Cerebellar nuclear complex (tissue), 1 donor: ENCODE data around the gene TUBGCP2.

ENCODE experiments used
- DNase-seq, 2 experiments: peaks; one replicate each; lab custom pipeline; 2025; lab: John Stamatoyannopoulos, UW

The TUBGCP2 gene

DNA sequence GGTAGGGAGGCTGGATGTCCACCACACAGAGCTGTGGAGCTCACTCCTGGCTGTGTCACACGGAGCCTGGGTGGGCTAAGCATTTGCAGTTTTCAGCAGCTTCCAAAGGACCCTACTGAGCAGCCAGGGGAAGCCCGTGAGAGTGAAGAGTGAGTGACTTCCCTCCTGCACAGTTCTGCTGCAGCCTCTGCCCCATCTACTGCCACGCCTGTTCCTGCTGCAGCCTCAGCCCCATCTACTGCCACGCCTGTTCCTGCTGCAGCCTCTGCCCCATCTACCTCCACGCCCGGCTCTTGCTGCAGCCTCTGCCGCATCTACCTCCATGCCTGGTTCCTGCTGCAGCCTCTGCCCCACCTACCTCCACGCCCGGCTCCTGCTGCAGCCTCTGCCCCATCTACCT, 44.2 kb downstream of the TUBGCP2 start:
- no peak for DNase-seq

DNA sequence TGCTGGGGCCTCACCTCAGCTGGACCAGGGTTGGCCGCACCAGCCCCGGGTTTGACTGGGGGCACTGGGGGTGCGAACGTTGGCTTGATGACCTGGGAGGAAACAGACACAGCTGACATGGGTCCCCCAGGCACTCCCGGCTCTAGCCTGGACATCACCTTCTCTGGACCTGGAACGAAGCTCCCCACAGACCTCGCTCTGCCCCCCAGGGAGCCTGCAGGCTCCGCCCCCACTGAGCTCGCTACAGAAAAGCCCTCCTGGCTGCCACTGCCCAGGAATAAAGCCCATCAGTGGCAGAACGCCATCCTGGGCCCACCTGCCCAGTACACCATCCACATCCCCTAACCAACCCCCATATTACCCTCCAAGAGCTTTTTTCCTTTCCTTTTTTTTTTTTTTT, 45.0 kb downstream of the TUBGCP2 start:
- DNase-seq: no peak

DNA sequence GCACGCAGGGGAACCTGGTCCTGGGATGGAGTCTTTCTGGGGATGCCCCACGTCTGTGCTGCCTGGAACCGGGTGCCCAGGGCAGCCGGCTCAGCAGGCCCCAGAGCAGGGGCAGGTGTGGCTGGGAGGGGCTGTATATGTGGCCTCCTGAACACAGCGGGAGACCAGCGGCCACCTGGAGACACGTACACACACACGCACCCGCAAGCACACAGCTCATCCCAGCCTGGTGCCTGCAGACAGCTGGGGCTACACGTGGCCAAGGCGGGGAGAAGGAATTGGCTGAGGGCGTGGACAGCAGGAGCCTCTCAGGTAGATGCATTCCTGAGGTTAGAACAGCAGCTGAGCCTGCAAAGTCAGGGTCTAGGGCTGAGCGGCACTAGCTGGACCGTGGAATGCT, 46.0 kb downstream of the TUBGCP2 start:
- DNase-seq: no peak

DNA sequence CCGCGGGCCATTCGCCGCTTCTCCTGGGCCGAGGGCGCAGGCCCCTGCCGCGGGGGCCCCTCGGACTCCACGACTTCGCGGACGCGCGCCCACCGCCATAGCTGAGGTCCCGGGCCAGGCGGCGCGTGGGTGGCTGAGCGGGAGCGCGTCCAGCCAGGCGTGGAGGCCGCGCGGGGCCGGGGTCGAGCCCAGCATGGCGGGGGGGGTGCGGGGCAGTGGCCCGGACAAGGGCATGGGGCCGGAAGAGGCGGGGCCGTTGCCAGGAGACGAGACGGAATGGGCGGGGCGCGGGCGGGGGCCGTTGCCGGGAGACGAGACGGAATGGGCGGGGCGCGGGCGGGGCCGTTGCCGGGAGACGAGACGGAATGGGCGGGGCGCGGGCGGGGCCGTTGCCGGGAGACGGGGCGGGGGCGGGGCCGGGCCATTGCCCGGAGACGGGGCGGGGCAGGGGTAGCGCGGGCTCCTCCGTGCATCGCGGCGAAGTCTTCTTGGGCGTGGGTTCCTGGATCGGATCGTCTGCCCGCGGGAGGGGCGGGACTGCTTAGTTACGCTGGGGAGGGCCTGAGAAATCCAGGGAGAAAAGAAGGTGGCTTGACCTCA, 46.8 kb downstream of the TUBGCP2 start:
- peak in 1 of 2 experiments; percentile 13 for DNase-seq

DNA sequence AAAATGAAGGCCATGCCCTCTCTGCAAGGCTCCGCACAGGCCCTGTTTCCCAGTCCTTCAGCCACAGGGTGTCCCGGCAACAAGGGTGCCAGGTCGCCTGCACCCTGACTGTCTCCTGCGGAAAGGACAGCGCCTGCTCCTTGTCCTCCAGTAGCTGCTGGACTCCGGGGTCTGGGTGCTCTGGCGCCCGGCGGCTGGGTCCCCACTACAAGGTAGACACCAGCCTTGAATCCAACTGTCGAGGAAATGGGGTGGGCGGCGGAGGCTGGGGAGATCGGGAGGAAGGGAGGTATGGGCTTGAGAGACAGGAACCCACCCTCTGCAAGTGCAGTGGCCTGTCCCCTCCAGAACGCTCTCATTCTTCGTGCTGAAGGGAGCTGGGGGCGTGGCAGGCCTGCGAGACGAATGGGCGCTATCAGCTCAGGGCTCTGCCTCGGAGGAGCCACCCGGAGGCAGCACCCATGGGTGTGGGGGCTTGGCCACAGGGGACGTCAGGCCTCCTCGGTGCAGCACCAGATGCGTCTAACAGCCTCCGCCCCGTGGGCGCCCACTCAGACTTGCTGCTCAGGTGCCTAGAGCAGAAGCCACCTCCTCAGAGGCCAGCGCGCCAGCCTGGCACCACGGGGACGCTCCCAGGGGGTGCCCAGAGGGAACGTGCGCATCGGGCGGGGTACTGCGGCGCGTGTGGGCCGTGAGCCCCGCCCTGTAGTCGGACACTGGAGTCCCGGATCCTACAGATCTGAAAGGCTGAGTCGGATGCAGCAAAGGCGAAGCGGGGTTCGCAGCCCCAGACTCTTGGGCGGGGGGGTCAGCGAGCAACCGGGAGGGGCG, 47.6 kb downstream of the TUBGCP2 start:
- DNase-seq: no peak

DNA sequence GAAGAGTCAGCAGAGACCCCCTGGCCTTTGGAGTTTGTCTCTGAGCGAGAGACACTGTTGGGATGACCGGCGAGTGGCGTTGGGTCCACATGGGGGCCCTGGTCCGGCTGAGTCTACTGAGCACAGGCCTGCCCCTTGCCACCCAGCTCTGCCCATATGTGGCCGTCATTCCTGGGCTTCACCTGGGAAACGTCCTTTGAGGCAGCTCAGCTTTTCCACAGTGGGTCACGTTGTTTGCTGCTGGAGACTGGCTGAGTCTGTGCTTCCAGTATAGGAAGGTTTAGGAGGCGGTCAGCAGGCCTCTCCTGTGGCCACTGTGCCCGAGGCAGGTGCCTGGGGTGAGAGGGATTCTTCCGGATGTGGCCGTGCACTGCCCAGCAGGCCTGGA, 49.1 kb downstream of the TUBGCP2 start:
- DNase-seq: no peak

DNA sequence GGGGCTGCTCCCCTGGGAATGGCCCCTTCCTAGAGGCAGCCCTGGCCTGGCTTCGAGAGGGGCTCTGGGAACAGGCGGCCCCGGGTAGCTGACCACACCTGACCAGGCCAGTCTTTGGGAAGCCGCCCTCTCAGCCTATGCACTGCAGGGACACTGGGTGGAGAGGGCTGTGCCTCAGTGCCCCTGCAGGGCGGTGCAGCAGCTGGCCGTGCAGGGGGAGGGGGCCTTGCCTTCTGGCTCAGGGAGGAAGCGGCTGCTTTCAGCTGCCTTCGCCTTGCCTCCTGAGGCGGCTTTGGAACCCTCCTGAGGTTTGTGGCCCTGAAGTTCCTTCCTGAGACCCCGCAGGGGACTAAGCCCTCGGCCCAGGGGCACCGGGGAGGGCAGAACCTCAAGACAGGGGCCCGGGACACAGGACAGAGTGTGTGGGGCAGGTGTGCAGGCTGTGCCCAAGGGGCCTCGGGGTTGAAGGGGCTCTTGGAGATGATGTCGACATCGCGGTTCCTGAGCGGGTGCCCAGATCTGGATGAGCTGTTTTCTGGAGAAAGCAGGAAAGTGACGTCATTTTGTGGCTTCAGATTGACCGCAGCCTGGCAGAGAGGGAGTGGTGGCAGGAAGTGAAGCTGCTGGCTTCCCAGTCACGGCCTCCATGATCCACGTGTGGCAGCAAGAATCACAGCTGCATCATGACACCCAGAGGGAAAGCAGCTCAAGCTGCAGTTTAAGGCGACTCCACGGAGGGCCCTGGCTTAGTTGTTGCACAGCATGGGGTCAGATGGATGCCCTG, 49.7 kb downstream of the TUBGCP2 start:
- no peak for DNase-seq

DNA sequence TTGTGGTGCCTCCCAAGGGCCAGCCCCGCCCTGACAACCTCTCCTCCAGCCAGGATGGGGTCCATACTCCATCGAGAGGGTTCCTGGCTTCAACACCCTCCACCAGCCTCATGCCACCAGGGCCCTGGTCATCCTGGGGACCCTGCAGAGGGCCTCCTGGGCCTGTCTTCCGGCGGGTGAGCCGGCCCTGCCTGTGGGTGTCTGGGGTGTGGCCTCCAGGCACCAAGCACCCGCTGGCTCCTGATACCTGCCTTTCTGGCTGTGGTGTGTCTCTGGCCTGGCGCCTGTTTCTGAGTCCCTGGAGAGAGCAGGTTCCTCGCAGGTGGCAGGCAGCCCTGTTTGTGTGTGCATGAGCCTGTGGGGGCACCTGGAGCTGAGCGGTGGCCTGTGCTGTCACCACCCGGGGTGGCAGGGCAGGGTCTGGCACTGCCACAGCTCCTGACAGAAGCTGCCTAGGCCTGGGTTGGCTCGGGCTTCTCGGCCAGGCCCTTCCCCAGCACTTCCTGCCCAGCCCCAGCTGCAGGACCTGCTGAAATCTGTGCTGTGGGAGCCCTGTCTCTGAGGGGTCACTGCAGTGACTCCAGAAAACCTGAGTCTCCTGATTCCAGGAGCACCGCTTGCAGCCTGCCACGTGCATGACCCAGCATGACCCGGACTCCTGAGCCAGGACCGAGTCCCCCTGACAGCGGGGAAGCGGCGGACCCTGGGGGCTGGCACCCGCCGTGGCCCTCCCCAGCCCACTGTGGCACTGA, 50.4 kb downstream of the TUBGCP2 start:
- no peak for DNase-seq

DNA sequence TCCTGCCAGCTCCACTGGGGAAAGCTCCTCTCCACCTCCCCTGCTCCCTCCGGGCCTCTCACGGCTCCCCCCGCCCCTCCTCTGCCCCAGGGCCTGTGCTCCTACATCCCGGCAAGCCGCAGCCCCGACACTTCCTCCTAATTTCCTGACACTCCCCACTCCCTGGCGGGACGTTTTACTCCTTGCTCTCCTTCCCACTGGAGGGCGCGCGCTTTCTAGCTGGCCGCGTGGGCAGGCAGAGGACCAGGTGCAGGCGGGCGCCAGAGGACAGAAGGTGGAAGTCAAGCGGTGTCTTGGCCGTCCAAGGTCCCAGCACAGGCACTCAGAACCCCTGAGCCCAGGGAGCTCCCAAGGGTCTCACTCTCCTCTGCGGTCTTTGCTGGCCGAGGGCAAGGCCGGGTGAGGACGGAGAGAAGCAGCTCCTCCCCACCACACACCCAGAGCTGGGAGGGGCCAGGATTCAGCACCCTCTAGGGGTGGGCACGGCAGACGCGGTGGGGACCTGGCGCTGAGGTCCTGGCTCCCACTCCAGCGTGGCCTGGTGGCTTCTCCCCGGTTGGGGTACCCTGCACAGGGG, 51.1 kb downstream of the TUBGCP2 start:
- no peak for DNase-seq

DNA sequence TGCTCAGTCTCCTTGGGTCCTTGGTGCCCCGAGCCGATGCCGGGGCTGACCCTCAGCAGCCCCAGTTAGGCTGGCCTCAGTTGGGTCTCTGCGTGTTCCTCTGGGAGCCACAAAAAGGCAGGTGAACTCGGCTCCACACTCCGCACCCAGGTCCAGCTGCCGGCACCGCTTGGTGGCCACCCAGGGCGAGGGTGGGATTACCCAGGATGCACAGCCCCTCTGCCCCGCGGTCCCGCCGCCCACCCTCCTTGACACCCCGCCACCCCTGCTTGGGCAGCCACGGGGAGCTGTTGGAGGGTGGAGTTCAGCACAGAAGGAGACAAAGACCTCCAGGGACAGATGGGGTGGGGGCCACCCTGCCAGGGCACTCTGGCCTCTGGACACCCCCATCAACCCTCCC, 53.3 kb downstream of the TUBGCP2 start:
- DNase-seq: no peak

DNA sequence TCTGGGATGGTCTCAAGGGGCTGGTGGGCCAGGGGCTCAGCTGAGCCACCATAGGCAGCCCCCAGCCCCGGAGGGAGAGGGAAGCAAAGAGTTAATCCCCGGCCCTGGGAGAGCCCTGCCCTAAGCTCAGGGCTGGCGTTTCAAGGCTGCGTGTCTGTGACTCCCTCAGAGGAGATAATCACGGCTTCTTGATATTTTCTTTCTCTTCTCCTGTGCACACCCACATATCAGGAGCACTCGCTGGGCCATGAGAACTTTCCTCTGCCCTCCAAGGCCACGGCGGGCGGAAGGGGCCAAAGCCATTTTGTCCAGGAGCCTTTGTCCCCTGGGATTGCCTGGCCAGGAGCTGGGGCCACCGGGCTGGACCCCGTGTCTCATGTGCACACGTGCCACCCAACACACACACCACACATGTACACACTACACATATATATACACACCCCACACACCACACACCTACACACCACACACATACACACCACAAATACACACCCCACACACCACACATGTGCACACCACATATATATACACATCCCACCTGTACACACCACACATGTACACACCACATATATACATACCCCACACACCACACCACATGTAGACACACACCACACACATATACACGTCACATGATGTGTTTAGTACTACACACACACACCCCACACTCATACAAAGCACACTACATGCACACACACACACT, 54.1 kb downstream of the TUBGCP2 start:
- no peak for DNase-seq

DNA sequence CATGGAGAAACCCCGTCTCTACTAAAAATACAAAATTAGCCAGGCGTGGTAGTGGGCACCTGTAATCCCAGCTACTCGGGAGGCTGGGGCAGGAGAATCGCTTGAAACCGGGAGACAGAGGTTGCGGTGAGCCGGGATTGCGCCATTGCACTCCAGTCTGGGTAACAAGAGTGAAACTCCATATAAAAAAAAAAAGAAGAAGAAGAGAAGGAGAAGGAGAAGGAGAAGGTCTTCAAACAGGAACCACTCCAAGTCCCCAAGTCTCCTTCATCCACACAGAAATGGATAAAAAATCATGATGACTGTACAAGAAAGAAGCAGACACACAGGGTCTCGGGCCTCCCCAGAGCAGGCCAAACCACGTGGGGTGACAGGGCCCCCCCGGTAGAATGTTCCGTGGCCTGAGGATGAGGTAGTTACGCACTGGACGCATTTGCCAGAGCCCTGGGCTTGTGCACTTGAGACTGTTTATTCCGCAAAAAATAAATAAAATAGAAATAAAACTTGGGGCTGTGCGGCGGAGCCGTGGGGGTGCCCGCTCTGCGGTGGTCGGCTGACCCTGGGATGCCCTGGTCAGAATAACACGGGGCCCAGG, 55.2 kb downstream of the TUBGCP2 start:
- no peak for DNase-seq

DNA sequence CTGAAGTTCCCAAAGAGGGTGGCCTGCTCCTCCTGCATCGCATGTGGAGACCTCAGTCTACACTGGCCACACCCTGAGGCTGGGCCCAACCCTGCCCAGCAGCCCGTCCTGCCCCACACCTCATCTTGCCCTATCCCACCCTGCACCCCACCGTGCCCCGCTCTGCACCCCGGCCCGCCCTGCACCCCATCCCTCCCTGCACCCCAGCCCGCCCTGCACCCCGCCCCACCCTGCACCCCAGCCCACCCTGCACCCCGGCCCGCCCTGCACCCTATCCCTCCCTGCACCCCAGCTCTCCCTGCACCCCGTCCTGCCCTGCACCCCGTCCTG, 56.5 kb downstream of the TUBGCP2 start:
- DNase-seq: no peak

DNA sequence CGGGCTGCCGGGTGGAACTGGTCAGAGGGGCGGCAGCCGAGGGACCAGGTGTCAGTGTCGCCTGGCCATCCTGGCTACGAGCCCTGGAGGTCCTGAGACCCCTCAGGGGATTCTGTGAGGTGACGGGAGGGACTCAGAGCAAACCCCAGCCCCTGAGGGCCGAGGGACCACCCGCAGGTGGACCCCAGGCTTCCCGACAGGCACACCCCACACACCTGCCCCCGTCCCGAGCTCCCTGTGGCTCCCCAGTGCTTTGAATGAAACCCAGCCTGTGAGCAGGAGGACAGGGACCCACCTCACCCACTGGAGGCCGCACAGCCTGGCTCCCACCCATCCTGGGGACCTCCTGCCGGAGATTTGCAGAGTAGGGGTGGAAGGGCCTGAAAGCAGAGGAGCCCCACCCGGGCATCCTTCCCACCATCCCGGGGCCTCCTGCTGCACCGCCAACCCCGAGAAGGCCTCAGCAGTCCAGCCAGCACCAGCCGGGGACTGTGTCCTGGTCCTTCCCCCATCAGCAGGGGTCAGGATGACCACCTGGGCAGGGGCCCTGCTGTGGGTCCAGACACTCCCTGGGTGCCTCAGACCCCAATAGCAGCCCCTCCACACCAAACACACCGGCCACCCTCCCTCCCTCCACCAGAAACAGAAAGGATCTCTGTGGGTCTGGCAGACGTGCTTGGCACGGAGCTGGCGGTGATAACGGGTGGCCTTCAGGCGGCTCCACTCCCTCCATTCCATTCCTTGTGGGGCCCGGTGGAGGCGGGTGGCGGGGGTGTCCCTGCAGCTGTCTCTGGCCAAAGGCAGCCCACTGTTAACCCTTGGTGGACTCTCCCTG, 57.1 kb downstream of the TUBGCP2 start:
- no peak for DNase-seq

DNA sequence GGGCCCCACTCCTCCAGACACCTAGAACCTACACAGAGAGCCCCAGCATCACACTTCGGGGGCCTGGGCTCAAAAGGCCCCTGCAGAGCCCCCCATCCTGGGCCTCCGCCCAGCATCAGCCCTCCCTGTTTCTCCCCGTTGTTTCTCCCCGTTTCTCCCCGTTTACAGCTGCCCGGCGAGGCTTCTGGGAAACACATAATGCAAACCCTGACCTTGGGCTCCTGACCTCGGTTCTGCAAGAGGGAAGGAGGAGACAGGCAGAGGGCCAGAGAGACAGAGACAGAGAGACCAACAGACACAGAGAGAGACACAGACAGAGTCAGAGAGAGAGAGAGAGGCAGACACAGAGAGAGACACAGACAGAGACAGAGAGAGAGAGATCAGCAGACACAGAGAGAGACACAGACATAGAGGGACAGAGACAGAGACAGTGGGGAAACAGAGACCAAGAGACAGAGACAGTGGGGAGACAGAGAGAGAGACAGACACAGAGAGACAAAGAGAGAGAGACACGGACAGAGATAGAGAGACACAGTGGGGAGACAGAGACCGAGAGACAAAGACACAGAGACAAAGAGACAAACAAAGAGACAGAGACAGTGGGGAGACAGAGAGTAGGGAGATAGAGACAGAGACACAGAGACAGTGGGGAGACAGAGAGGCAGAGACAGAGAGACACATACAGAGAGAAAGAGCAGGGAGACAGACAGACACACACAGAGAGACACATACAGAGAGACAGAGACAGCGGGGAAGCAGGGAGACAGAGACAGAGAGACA, 58.5 kb downstream of the TUBGCP2 start:
- DNase-seq: no peak

DNA sequence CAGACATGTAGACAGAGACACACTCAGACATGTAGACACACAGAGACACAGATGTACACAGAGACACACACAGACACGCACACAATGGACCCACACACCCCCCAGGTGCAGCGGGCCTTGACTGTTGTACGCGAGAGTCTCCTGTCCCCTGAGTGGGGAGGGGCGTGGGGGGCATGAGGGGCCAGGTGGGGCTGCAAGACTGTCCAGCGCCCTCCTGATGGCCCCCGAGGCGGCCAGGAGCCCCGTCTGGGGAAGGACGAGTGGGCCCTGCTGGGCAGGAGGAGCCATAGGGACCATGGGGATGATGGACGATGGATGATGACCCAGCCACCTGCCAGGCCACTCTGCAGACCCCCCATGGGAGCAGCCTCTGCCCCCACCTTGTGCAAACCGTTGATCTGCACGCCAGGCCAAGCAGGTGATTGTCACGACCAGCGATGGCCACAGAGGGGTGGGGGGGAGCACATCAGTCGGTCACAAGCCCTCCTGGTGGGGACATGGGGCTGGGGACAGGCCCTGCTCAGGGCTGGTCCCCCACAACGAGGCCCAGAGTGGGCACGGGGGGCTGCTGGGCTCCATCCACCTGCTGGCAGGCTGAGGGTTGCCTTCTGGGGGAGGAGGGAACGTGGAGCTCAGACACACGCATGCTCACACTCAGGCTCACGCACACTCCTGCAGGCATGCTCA, 59.4 kb downstream of the TUBGCP2 start:
- no peak for DNase-seq

DNA sequence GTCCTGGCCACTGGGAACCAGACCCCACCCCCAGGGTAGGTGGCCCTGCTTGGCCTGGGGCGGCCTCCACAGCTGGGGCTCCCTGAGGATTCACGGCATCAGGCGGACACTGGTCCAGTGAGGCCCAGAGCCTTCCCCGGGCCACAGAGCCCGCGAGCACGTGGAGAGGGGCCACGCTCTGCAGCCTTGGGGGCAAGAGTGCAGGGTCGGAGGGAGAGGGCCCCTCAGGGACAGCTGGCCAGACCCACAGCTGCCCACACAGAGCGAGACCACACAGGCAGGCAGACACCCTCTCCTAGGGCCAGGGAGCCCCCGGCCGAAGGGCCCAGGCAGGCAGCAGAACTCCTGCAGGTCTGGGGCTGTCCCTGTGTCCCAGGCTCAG, 60.3 kb downstream of the TUBGCP2 start:
- no peak for DNase-seq

DNA sequence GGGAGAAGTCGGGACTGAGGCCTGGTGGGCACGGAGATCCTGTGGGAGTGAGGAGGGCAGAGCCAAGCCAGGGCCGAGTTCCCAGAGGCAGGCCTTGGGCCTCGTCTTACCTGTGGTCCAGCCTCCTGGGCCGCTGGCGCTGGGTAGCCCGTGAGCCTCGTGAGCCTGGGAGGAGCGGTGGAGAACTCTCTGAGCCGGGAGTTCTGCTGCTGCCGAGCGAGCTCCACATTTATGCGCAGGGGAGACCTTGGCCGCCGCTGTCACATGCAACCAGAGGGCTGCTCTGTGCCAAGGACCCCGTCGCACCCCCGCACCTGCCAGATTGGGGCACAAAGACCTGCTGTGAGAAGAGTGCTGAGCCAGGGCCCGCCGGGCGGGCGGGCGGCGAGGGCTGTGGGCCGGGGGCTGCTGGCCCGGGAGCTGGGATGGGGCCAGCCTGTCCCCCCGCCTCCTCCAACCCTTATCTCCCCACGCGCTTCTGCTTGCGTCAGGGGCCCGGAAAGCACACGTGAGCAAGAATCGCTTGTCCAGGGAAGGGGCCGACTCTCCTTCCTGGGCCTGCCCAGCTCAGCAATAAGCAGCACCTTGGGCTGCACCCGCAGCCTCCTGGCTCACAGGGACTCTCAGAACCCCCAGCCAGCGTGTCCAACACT, 60.9 kb downstream of the TUBGCP2 start:
- DNase-seq: no peak
